Activated CD4-positive, alpha-beta T cell treated with anti-CD3 and anti-CD28 coated beads, Interleukin-2, amount 50 U/mL, for 24 hours (primary cell): ENCODE measurements around the gene CFAP61.

ENCODE experiments used
- DNase-seq, 2 donors: peaks; one replicate each; pipeline ENCODE4 v3.0.0-alpha.2; 2020; ENCODE audit warnings: low read depth in 1 of 2, low spot score in 1 of 2

CFAP61 gene

GRCh38 chr20:20036756-20037155, 15.6 kb upstream of the CFAP61 start:
- no peak for DNase-seq

GRCh38 chr20:20037960-20038359, 14.4 kb upstream of the CFAP61 start:
- no peak for DNase-seq

GRCh38 chr20:20038586-20038985, 13.7 kb upstream of the CFAP61 start:
- no peak for DNase-seq

GRCh38 chr20:20039752-20040387, 12.5 kb upstream of the CFAP61 start:
- DNase-seq = no peak

- DNase-seq = no peak
Measured at GRCh38 chr20:20051767-20052073, 612 bp upstream of the CFAP61 start.

- no peak for DNase-seq
Measured at GRCh38 chr20:20060234-20060998, 8.1 kb downstream of the CFAP61 start.

- no peak for DNase-seq
Measured at GRCh38 chr20:20063941-20064702, 11.8 kb downstream of the CFAP61 start.

GRCh38 chr20:20065361-20065760, 13.0 kb downstream of the CFAP61 start:
- DNase-seq = no peak

- DNase-seq = no peak
Measured at GRCh38 chr20:20070871-20071726, 18.8 kb downstream of the CFAP61 start.

- no peak for DNase-seq
Measured at GRCh38 chr20:20073801-20074371, 21.6 kb downstream of the CFAP61 start.

- no peak for DNase-seq
Measured at GRCh38 chr20:20075032-20075431, 22.7 kb downstream of the CFAP61 start.

- DNase-seq = no peak
Measured at GRCh38 chr20:20076297-20077065, 24.1 kb downstream of the CFAP61 start.

GRCh38 chr20:20078041-20078440, 25.7 kb downstream of the CFAP61 start:
- no peak for DNase-seq

- DNase-seq = no peak
Measured at GRCh38 chr20:20079102-20079784, 26.9 kb downstream of the CFAP61 start.

- no peak for DNase-seq
Measured at GRCh38 chr20:20083807-20084206, 31.5 kb downstream of the CFAP61 start.

GRCh38 chr20:20084296-20084752, 32.0 kb downstream of the CFAP61 start:
- no peak for DNase-seq

GRCh38 chr20:20085071-20085470, 32.7 kb downstream of the CFAP61 start:
- DNase-seq = no peak

GRCh38 chr20:20085812-20086211, 33.5 kb downstream of the CFAP61 start:
- no peak for DNase-seq

GRCh38 chr20:20089018-20089417, 36.7 kb downstream of the CFAP61 start:
- no peak for DNase-seq

- no peak for DNase-seq
Measured at GRCh38 chr20:20089939-20090338, 37.6 kb downstream of the CFAP61 start.
